ENCODE data around the gene SEC61A2.

DNA sequence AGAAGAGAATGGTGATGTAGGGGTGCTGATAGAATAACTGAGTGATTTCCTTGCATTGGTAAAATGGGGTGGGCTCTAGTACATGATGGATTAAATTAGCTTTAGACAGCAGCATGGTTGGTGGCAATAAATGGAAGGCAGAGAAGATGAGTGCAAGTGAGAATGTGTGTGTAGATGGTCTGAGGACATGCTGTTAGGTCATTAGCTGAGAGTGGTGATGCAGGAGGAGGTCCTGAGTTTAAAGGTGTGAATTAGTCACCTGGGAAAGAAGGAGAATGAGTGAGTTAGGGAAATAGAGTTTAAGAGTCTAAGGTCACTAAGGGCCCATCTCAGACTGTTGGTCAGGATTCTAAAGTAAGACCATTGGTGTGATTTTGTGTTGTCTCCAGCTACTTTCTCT lies 17.9 kb upstream of the SEC61A2 start:
- TF ChIP-seq, protein P1, sequence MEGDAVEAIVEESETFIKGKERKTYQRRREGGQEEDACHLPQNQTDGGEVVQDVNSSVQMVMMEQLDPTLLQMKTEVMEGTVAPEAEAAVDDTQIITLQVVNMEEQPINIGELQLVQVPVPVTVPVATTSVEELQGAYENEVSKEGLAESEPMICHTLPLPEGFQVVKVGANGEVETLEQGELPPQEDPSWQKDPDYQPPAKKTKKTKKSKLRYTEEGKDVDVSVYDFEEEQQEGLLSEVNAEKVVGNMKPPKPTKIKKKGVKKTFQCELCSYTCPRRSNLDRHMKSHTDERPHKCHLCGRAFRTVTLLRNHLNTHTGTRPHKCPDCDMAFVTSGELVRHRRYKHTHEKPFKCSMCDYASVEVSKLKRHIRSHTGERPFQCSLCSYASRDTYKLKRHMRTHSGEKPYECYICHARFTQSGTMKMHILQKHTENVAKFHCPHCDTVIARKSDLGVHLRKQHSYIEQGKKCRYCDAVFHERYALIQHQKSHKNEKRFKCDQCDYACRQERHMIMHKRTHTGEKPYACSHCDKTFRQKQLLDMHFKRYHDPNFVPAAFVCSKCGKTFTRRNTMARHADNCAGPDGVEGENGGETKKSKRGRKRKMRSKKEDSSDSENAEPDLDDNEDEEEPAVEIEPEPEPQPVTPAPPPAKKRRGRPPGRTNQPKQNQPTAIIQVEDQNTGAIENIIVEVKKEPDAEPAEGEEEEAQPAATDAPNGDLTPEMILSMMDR (IDR thresholded peaks at IDR 0.05) = no peak
- TF ChIP-seq POLR2A (IDR thresholded peaks at IDR 0.05) = no peak
